Measurements from ENCODE around the gene TMEM79. TPM values are rescaled to one million over a fixed set of nuclear protein-coding genes. Genes with fewer than 3 reads are reported as not detected.

The TMEM79 gene
- polyA plus RNA-seq, 1 of the 3 experiments (the other 2 are of a cell fraction), result 4.5 TPM

- no peak for TF ChIP-seq CHD2 (IDR thresholded peaks at IDR 0.05; ENCODE audit: low read length, partially characterized antibody)
These were observed 42.2 kb upstream of the TMEM79 start, which contains the start of gene BGLAP (continued) for GRCh38 chr1:156241926-156242325.

- CTCF ChIA-PET, result interaction anchor here (1.6 to 1.8 kb wide), 2 partner anchors 17 kb away, joined by 6 to 9 read pairs; no protein-coding TSS in a partner anchor
- Histone ChIP-seq H3K27ac (ENCODE audit: low read depth in 2 of 2, low read length in 1 of 2) (peak overlapping the region in 1 of 2 experiments; percentile 62; a peak in 1 of 4 replicates), H3K4me3 (ENCODE audit: low read depth in 2 of 2, low read length in 1 of 2) (no peak overlapping the region), H3K4me1 (ENCODE audit: control insufficient read depth in 1 of 2, insufficient read depth in 2 of 2, low read depth in 1 of 2, low read length in 1 of 2) (peaks cover 7 to 32% of the 10 kb centered on the region in 2 experiments; a peak in 2 of 4 replicates), H3K79me2 (ENCODE audit: insufficient read depth) (no peaks in the 10 kb centered on the region), H4K20me1 (ENCODE audit: insufficient read depth) (no peaks in the 10 kb centered on the region), H3K4me2 (no peak overlapping the region), H3K9me3 (no peaks in the 10 kb centered on the region), H3K27me3 (ENCODE audit: insufficient read depth) (no peaks in the 10 kb centered on the region), H3K36me3 (replicated peaks in 1 of 2; ENCODE audit: control insufficient read depth in 1 of 2, insufficient read depth in 2 of 2, low read length in 1 of 2) (peaks cover 3 to 6% of the 10 kb centered on the region in 2 experiments), H3F3A (replicated peaks; ENCODE audit: insufficient read depth) (no peaks in the 10 kb centered on the region), H3K9me2 (no peaks in the 10 kb centered on the region), H3K9ac (no peak overlapping the region), H2AFZ (ENCODE audit: low read depth) (no peak overlapping the region)
- 70% methylated on average over 2 of the region's 10 CpGs for WGBS (ENCODE audit: low lambda C conversion rate)
- DNase-seq, result no peak
- POLR2A ChIA-PET, result interaction anchor here (0.6 kb wide), 1 partner anchor 172 kb away, joined by 3 read pairs; no protein-coding TSS in a partner anchor
- TF ChIP-seq FOSL2 (IDR thresholded peaks at IDR 0.05; ENCODE audit: borderline replicate concordance, low read depth), result no peak
- no peak for TF ChIP-seq GATA2 (CRISPR knock-in tag; IDR thresholded peaks at IDR 0.05)
- no peak for TF ChIP-seq EP300 (IDR thresholded peaks at IDR 0.05; ENCODE audit: borderline replicate concordance in 1 of 2, low read depth in 1 of 2, low read length in 1 of 2)
- no peak for TF ChIP-seq USF1 (IDR thresholded peaks at IDR 0.05; ENCODE audit: borderline replicate concordance, low read depth)
- no peak for TF ChIP-seq MEF2A (IDR thresholded peaks at IDR 0.05; ENCODE audit: borderline replicate concordance, low read depth)
These were observed 41.4 kb upstream of the TMEM79 start for GRCh38 chr1:156242738-156243137.

DNA sequence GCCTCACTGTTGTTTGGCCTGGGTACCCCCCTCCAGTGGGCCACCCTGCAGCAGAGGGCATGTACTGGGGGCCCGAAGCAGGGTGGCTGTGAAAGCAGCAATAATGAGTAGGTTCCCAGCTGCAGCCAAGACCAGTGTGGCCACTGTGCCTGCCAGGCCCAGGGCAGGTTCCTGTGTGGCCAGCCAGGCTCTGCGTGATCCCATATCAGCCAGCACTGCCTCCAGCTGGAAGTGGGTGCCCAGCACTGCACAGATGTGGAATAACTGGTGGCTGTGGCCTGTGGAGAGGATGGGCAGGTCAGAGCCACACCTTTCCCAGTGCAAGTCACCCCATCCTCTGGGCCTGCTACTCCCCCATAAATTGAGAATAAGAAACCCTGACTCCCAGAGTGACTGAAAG, 40.0 kb upstream of the TMEM79 start:
- Histone ChIP-seq H3K27ac (ENCODE audit: low read depth in 2 of 2, low read length in 1 of 2) (peak overlapping the region in 1 of 2 experiments; percentile 62; a peak in 2 of 4 replicates), H3K36me3 (replicated peaks in 1 of 2; ENCODE audit: control insufficient read depth in 1 of 2, insufficient read depth in 2 of 2, low read length in 1 of 2) (peaks cover 0 to 12% of the 10 kb centered on the region in 2 experiments), H3K4me3 (ENCODE audit: low read depth in 2 of 2, low read length in 1 of 2) (no peak overlapping the region), H3K27me3 (ENCODE audit: insufficient read depth) (no peaks in the 10 kb centered on the region), H3F3A (replicated peaks; ENCODE audit: insufficient read depth) (no peaks in the 10 kb centered on the region), H3K9ac (no peak overlapping the region), H4K20me1 (ENCODE audit: insufficient read depth) (no peaks in the 10 kb centered on the region), H3K9me3 (no peaks in the 10 kb centered on the region), H3K4me1 (ENCODE audit: control insufficient read depth in 1 of 2, insufficient read depth in 2 of 2, low read depth in 1 of 2, low read length in 1 of 2) (peaks cover 7 to 42% of the 10 kb centered on the region in 2 experiments; a peak in 2 of 4 replicates), H3K4me2 (no peak overlapping the region), H3K79me2 (ENCODE audit: insufficient read depth) (no peaks in the 10 kb centered on the region), H2AFZ (ENCODE audit: low read depth) (no peak overlapping the region), H3K9me2 (no peaks in the 10 kb centered on the region)
- WGBS (ENCODE audit: low lambda C conversion rate), result no CpG with 5 or more reads among the region's 2 CpGs
- TF ChIP-seq RAD21 (IDR thresholded peaks at IDR 0.05; ENCODE audit: low read length), result peak; percentile 46
- TF ChIP-seq GATA2 (CRISPR knock-in tag; IDR thresholded peaks at IDR 0.05), result peak; percentile 56
- TF ChIP-seq POLR2AphosphoS5 (IDR thresholded peaks at IDR 0.05; ENCODE audit: low read depth, low read length), result no peak
- no peak for TF ChIP-seq TEAD4 (IDR thresholded peaks at IDR 0.05; ENCODE audit: borderline replicate concordance, insufficient read depth)
- no peak for TF ChIP-seq SMC3 (IDR thresholded peaks at IDR 0.05; ENCODE audit: low read depth, low read length)
- TF ChIP-seq MXI1 (IDR thresholded peaks at IDR 0.05; ENCODE audit: low read depth, low read length), result no peak
- TF ChIP-seq TCF12 (IDR thresholded peaks at IDR 0.05), result no peak
- TF ChIP-seq, protein P1, sequence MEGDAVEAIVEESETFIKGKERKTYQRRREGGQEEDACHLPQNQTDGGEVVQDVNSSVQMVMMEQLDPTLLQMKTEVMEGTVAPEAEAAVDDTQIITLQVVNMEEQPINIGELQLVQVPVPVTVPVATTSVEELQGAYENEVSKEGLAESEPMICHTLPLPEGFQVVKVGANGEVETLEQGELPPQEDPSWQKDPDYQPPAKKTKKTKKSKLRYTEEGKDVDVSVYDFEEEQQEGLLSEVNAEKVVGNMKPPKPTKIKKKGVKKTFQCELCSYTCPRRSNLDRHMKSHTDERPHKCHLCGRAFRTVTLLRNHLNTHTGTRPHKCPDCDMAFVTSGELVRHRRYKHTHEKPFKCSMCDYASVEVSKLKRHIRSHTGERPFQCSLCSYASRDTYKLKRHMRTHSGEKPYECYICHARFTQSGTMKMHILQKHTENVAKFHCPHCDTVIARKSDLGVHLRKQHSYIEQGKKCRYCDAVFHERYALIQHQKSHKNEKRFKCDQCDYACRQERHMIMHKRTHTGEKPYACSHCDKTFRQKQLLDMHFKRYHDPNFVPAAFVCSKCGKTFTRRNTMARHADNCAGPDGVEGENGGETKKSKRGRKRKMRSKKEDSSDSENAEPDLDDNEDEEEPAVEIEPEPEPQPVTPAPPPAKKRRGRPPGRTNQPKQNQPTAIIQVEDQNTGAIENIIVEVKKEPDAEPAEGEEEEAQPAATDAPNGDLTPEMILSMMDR (IDR thresholded peaks at IDR 0.05), result no peak
- TF ChIP-seq ZBTB33 (IDR thresholded peaks at IDR 0.05; ENCODE audit: borderline replicate concordance, low read depth), result no peak
- TF ChIP-seq FOSL2 (IDR thresholded peaks at IDR 0.05; ENCODE audit: borderline replicate concordance, low read depth), result no peak
- TF ChIP-seq, protein P2, sequence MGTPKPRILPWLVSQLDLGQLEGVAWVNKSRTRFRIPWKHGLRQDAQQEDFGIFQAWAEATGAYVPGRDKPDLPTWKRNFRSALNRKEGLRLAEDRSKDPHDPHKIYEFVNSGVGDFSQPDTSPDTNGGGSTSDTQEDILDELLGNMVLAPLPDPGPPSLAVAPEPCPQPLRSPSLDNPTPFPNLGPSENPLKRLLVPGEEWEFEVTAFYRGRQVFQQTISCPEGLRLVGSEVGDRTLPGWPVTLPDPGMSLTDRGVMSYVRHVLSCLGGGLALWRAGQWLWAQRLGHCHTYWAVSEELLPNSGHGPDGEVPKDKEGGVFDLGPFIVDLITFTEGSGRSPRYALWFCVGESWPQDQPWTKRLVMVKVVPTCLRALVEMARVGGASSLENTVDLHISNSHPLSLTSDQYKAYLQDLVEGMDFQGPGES (IDR thresholded peaks at IDR 0.05; ENCODE audit: low read depth, low read length), result no peak
- TF ChIP-seq USF1 (IDR thresholded peaks at IDR 0.05; ENCODE audit: borderline replicate concordance, low read depth), result no peak
- ChIA-PET CTCF (interaction anchor here (0.7 to 3.2 kb wide), 7 partner anchors 13 to 103 kb away, joined by 3 to 14 read pairs (median 4); no protein-coding TSS in a partner anchor), POLR2A (interaction anchor here (0.9 to 1.0 kb wide), 2 partner anchors 14 to 31 kb away, joined by 3 to 4 read pairs; partner anchors contain the start of gene PMF1)
- peak; percentile 78 for DNase-seq
